Activated T-cell treated with anti-CD3 and anti-CD28 coated beads for 48 hours (primary cell): ENCODE data around the gene CPSF3.

Experiments used
- DNase-seq: peaks from one replicate; pipeline ENCODE4 v3.0.0-alpha.2; 2020; ENCODE audit warnings: low read depth

The CPSF3 gene

GRCh38 chr2:9419541-9419940 is 3.9 kb upstream of the CPSF3 start:
- no peak for DNase-seq

DNA sequence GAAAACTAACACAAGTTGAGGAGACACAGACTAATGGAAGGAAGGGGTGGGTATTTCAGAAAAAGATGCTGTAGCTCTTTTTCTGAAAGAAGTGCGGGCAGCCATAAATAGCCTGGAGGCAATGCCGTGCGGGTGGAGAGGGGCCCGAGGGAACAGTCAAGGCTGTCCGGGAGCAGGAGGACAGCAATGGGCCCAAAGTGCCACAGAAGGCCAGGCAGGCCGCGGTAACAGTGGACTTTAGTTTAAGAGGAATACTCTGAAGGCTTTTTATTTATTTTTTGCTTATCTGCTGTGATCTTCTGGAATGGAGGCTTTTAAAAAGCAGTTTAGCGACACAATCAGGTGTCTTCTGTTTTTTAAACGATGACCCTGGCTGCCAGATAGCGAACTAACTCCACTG is 3.0 kb upstream of the CPSF3 start:
- no peak for DNase-seq

- peak; percentile 54 for DNase-seq
Measured at GRCh38 chr2:9422321-9423099, 944 bp upstream of the CPSF3 start.

GRCh38 chr2:9423922-9424272 is 443 bp downstream of the CPSF3 start:
- DNase-seq = peak; percentile 23

DNA sequence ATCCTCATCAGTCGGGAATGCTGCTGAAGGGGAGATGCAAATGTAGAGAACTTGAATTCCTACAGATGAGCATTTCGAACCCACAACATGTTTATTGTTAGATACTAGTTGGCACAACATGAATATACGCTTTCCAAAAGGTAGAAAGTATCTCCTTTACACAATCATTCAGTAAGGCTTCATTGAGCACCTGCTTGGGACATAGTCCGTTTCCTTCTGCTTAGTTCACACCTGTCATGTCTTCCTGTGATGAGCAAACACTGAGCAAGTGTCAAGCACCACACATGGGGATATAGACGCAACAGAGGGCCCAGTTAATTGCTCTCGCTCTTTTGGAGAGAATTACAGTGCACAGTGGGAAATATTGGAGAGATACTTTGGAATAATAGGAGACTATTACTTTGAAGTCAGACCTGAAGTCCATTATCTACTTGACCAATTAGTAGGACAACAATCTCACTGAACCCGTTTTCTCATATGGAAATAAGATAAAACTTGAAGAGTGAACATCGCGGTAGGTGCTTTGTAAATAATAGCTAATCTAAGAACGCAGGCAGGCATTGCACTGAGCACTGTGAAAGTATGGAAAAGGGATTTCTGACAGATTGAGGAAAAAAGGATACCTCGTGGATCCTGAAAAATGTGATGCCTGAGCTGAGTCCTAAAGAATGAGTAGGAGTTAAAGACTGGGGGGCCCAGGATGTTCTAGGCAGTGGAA is 1.2 kb downstream of the CPSF3 start:
- no peak for DNase-seq

DNA sequence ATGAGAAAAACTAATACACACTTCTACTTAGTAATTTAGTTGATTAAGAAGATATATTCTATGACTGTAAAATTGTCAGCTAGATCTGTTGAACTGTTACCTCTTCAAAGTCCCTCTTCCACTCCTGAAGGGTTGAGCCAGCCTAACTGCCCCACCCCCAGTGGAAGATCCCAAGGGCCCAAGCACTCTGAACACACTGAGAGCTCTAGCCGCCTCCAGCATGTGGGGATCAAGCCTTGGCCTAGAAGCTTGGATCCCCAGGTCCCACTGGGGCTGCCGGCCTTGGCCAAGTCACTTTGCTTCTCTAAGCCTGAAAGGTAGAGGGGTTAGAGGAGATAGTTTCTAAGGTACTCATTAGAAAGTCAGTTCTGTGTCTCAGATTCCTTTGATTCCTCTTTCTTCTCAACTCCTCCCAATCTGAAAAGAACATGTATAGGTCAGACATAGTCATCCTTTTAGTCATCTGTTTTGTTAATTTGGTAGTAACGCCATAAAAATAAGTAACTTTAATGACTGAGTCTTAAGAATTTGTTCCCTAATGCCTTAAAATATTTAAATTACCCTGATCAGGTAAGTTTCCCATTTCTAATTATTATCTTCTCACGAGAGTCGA is 5.6 kb downstream of the CPSF3 start:
- no peak for DNase-seq

GRCh38 chr2:9430316-9431293 is 7.2 kb downstream of the CPSF3 start:
- DNase-seq = no peak

- DNase-seq = no peak
Measured at GRCh38 chr2:9434489-9434888, 11.0 kb downstream of the CPSF3 start.

- no peak for DNase-seq
Measured at GRCh38 chr2:9439536-9439935, 16.1 kb downstream of the CPSF3 start.

GRCh38 chr2:9440058-9440727 is 16.7 kb downstream of the CPSF3 start:
- DNase-seq = no peak

GRCh38 chr2:9441556-9441955 is 18.1 kb downstream of the CPSF3 start:
- no peak for DNase-seq

DNA sequence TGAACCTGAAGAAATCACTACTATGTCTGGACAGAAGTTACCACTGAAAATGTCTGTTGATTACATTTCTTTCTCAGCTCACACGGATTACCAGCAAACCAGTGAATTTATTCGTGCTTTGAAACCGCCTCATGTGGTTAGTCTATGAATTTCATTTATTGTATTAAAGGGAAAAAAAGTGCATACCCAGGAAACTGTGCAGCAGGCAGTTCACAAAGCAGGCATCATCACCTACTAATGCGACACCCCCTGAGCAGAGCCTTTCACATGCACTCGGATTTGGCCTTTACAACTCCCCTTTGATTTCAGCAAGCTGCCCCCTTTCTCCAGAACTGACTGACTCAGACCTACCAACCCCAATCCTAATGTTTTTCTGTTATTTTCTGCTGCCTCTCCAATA is 20.1 kb downstream of the CPSF3 start:
- DNase-seq = no peak

- no peak for DNase-seq
Measured at GRCh38 chr2:9445089-9445488, 21.6 kb downstream of the CPSF3 start.

- no peak for DNase-seq
Measured at GRCh38 chr2:9451231-9451630, 27.8 kb downstream of the CPSF3 start.

GRCh38 chr2:9460441-9461017 is 37.1 kb downstream of the CPSF3 start:
- DNase-seq = no peak

GRCh38 chr2:9461079-9461478 is 37.6 kb downstream of the CPSF3 start:
- no peak for DNase-seq

DNA sequence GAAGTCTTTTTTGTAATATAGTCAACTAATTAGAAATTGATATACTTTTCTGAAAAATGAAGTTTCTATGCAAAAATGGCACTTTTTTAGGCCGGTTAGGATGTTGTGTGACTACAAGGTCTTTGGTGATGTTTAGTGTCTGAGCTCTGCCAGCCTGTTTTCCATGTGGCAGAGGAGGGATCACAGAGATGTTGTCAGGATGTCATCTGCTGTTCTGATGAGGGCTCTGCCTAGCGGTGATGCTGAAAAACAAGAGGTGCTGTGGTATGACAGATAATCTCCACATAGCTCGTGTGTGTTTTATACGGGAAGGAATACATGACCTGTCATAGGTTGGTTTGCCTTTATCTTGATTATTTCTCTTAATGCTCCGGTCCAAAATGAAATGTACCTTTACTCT is 38.9 kb downstream of the CPSF3 start:
- no peak for DNase-seq

GRCh38 chr2:9462886-9463697 is 39.6 kb downstream of the CPSF3 start:
- DNase-seq = no peak

- peak; percentile 11 for DNase-seq
Measured at GRCh38 chr2:9463698-9464034, 40.2 kb downstream of the CPSF3 start.

DNA sequence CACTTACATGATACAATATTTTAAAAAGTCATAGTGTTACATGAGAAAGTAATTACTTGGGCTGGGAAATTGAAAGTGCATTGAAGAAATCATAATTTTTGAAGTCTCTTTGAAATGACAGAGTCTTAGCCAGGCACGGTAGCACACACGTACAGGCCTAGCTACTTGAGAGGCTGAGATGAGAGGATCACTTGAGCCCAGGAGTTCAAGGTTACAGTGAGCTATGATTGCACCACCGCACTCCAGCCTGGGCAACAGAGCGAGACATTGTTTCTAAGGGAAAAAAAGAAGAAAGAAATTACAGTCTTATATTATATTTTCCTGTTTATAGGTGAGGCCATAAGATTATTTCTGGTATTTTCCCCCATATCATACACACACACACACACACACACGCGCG is 41.7 kb downstream of the CPSF3 start:
- DNase-seq = no peak
